Head of caudate nucleus (tissue), 42 donors: ENCODE results near the gene NAA25.

Source experiments
- DNase-seq, 42 donors: peaks; one replicate each; pipeline versions ENCODE4 v3.0.0 to v3.0.0-alpha.2; 2020 to 2021; ENCODE audit warnings: mixed read lengths in 7 of 42
- intact Hi-C: fragments of 100-400 bp; cut with DNase I; formaldehyde crosslinking; loops from one replicate; pipeline ENCODE4 v1.15.0; 2022

The NAA25 gene

GRCh38 chr12:112108202-112109079 lies at the start of gene NAA25:
NAA25 (minus strand) TSS chr12:112108783; CDS start chr12:112108773, 10 bp downstream.
- DNase-seq, result peak; percentile 75 to 95 (median 90)
- intact Hi-C loops, result loop anchor here (1.0 to 10.0 kb wide), 2 partner anchors 17 to 94 kb away; partner anchors contain the start of genes ERP29, TMEM116 and TRAFD1

GRCh38 chr12:112153893-112154219 lies 45.3 kb upstream of the NAA25 start:
- DNase-seq, result peak in 6 of 42 donors; percentile 5 to 31 (median 10)
- intact Hi-C loops, result no loop called here

- intact Hi-C loops, result no loop called here
- peak in 6 of 42 donors; percentile 6 to 38 (median 12) for DNase-seq
Measured at GRCh38 chr12:112153181-112153892, 44.8 kb upstream of the NAA25 start.

GRCh38 chr12:112151766-112152541 lies 43.4 kb upstream of the NAA25 start:
- DNase-seq, result peak in 8 of 42 donors; percentile 4 to 19 (median 7)
- intact Hi-C loops, result no loop called here

GRCh38 chr12:112149596-112149995 lies 41.0 kb upstream of the NAA25 start:
- DNase-seq, result peak in 6 of 42 donors; percentile 3 to 21 (median 8)
- intact Hi-C loops, result no loop called here

GRCh38 chr12:112148031-112148513 lies 39.5 kb upstream of the NAA25 start:
- peak in 7 of 42 donors; percentile 1 to 41 (median 7) for DNase-seq
- intact Hi-C loops, result no loop called here

- intact Hi-C loops, result no loop called here
- DNase-seq, result no peak
Measured at GRCh38 chr12:112146123-112146522, 37.5 kb upstream of the NAA25 start.

- intact Hi-C loops, result no loop called here
- DNase-seq, result peak in 5 of 42 donors; percentile 7 to 33 (median 19)
Measured at GRCh38 chr12:112140728-112141127, 32.1 kb upstream of the NAA25 start.

- intact Hi-C loops, result no loop called here
- peak in 1 of 42 donors; percentile 2 for DNase-seq
Measured at GRCh38 chr12:112134731-112135130, 26.1 kb upstream of the NAA25 start.

- intact Hi-C loops, result no loop called here
Measured at GRCh38 chr12:112133418-112133817, 24.8 kb upstream of the NAA25 start.

GRCh38 chr12:112131686-112132085 lies 23.1 kb upstream of the NAA25 start:
- DNase-seq, result no peak
- intact Hi-C loops, result no loop called here

More at GRCh38 chr12:112133418-112133817, 24.8 kb upstream of the NAA25 start:
- DNase-seq, result no peak

GRCh38 chr12:112130441-112130998 lies 21.9 kb upstream of the NAA25 start:
- intact Hi-C loops, result no loop called here
- DNase-seq, result no peak

- intact Hi-C loops, result loop anchor here (10.0 kb wide), 2 partner anchors 58 to 258 kb away; partner anchors contain the start of gene HECTD4
- no peak for DNase-seq
Measured at GRCh38 chr12:112126911-112127310, 18.3 kb upstream of the NAA25 start.

GRCh38 chr12:112126000-112126438 lies 17.4 kb upstream of the NAA25 start:
- DNase-seq, result peak in 5 of 42 donors; percentile 12 to 27 (median 16)
- intact Hi-C loops, result loop anchor here (1.0 to 10.0 kb wide), 3 partner anchors 18 to 259 kb away; partner anchors contain the start of genes HECTD4 and NAA25

GRCh38 chr12:112125250-112125999 lies 16.8 kb upstream of the NAA25 start, which contains the start of gene TRAFD1:
TRAFD1 (plus strand) TSS chr12:112125560; CDS start chr12:112130523, 4,963 bp downstream.
- intact Hi-C loops, result loop anchor here (1.0 to 10.0 kb wide), 3 partner anchors 17 to 259 kb away; partner anchors contain the start of genes HECTD4 and NAA25
- DNase-seq, result peak; percentile 95 to 100 (median 98)

GRCh38 chr12:112124918-112125249 lies 16.3 kb upstream of the NAA25 start:
- DNase-seq, result peak in 1 of 42 donors; percentile 1
- intact Hi-C loops, result loop anchor here (1.0 to 10.0 kb wide), 3 partner anchors 17 to 260 kb away; partner anchors contain the start of genes HECTD4 and NAA25
